Naive B cell (primary cell): ENCODE measurements around the gene JMJD7. TPM values are rescaled to one million over a fixed set of nuclear protein-coding genes. Genes with fewer than 3 reads are reported as not detected.

ENCODE experiments used
- ATAC-seq, 2 donors: fragments of 150-1000 bp; cut with Tn5 transposase; 2 replicates each; pipeline ENCODE4 v1.10.0; 2021; ENCODE audit warnings: low read depth in 2 of 2, mild to moderate bottlenecking in 2 of 2, moderate library complexity in 2 of 2
- DNase-seq: peaks from one replicate; pipeline ENCODE4 v3.0.0; 2022
- H3K27ac Mint-ChIP-seq, 6 donors: one replicate each; pipeline ENCODE4 v1.8.0; 2020 to 2022; ENCODE audit warnings: mild to moderate bottlenecking in 6 of 6, mixed read lengths in 6 of 6, moderate library complexity in 5 of 6, inconsistent platforms in 2 of 6
- H3K27me3 Mint-ChIP-seq, 3 donors: one replicate each; pipeline ENCODE4 v1.8.0; 2021 to 2022; ENCODE audit warnings: mixed read lengths in 3 of 3, mild to moderate bottlenecking in 1 of 3
- H3K36me3 Mint-ChIP-seq, 2 donors: one replicate each; pipeline ENCODE4 v1.8.0; 2020 to 2022; ENCODE audit warnings: mixed read lengths in 2 of 2, inconsistent platforms in 1 of 2, mild to moderate bottlenecking in 1 of 2
- H3K4me1 Mint-ChIP-seq, 3 donors: one replicate each; pipeline ENCODE4 v1.8.0; 2020 to 2022; ENCODE audit warnings: mixed read lengths in 3 of 3, inconsistent platforms in 1 of 3, mild to moderate bottlenecking in 1 of 3, moderate library complexity in 1 of 3
- H3K4me3 Mint-ChIP-seq, 8 donors: one replicate each; pipeline ENCODE4 v1.8.0; 2020 to 2022; ENCODE audit warnings: mild to moderate bottlenecking in 8 of 8, mixed read lengths in 8 of 8, moderate library complexity in 8 of 8, inconsistent platforms in 2 of 8
- H3K9me3 Mint-ChIP-seq, 7 donors: one replicate each; pipeline ENCODE4 v1.8.0; 2020 to 2022; ENCODE audit warnings: mixed read lengths in 7 of 7, mild to moderate bottlenecking in 5 of 7, inconsistent platforms in 2 of 7, moderate library complexity in 1 of 7
- polyA plus RNA-seq, 6 donors: library from polyadenylated mRNA; unstranded; fragments of 300-500 nt; fragmentation: Illumina TruSeq; gene quantifications; one replicate each; pipeline ENCODE4 v1.2.3, GENCODE V29; 2021; ENCODE audit warnings: low read depth in 6 of 6

JMJD7 gene
- polyA plus RNA-seq: 10 to 100 TPM; 11.3 to 32.6 (median 14.3) TPM

DNA sequence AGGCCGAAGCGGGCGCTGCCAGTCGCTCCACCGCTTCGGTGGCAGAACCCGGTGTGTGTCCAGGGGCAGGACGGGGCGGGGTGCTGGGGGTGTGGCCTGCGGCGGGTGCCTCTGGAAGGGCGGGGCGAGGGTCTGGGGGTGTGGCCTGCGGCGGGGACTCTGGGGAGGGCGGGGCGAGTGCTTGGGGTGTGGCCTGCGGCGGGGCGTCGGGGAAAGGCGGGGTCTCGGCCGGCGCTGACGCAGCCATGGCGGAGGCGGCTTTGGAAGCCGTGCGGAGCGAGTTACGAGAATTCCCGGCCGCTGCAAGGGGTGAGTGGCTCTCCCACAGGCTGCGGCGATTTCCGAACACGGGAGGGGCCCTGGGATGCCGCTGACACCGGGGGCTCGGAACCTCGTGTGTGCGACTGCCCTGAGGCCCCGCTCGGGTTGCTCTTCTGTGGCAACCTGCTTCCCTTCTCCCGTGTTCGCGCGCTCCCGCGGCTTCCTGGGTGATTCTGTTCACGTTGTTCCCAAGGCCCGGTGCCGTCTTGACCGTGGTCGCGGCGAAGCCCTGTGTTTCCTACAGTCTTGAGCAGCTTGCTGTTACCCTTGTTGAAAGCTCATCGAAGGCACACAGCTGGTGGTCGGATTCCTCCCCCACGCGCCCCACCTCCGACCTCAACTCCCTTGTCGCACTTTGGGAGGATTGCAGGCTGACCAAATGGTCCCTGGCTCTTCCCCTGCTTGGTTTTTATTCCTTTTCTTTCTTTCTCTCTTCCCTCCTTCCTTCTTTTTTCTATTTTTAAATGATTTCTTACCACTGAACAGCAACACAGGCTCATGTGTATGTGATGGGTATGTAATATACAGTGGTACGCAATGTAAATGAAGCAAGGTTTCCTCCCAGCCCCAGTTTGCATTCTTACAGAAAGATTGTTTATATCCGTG lies at the start of gene JMJD7:
TSS of gene JMJD7 (plus strand) at position 213 of the 927 bp plus-strand sequence. CDS start at position 246, 33 bp downstream.
- DNase-seq: peak; percentile 88
- Mint-ChIP-seq H3K27ac (peak within 1 kb of the TSS; percentile 83 to 96 (median 91)), H3K9me3 (no peaks in the 10 kb centered on the region), H3K27me3 (no peaks in the 10 kb centered on the region), H3K4me1 (peaks cover 22 to 44% (median 31%) of the 10 kb centered on the region in 3 donors), H3K4me3 (peak within 1 kb of the TSS; percentile 83 to 98 (median 94)), H3K36me3 (no peaks in the 10 kb centered on the region)
- ATAC-seq: peak; percentile 90 to 94

DNA sequence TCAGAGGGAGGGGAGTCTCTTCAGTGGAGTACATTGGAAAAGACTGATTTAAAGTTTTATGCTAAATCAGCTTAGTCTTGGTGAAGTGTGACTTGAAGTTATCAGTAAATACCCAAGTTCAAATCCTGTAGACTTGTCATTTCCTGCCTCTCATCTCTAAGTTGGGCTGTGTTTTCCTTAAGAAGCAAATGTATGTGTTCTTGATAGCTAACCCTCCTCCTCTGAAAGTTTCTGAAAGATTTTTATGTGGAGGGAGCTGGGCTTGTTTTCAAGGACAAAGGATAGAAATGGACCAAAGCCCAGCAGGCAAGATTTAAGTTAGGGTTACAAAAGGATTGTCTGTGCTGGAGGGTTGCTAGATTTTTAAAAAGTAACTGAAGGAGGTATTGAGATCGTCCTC lies 49.4 kb upstream of the JMJD7 start:
- no peaks in the 10 kb centered on the region for H3K9me3 Mint-ChIP-seq
- no peak for DNase-seq
- no peak for ATAC-seq
- no peaks in the 10 kb centered on the region for H3K36me3 Mint-ChIP-seq
- no peaks in the 10 kb centered on the region for H3K27me3 Mint-ChIP-seq
- H3K4me1 Mint-ChIP-seq: peaks cover 57 to 95% (median 77%) of the 10 kb centered on the region in 3 donors
- H3K4me3 Mint-ChIP-seq: peak overlapping the region in 2 of 8 donors; percentile 17 to 95
- H3K27ac Mint-ChIP-seq: peak overlapping the region in 1 of 6 donors; percentile 67

DNA sequence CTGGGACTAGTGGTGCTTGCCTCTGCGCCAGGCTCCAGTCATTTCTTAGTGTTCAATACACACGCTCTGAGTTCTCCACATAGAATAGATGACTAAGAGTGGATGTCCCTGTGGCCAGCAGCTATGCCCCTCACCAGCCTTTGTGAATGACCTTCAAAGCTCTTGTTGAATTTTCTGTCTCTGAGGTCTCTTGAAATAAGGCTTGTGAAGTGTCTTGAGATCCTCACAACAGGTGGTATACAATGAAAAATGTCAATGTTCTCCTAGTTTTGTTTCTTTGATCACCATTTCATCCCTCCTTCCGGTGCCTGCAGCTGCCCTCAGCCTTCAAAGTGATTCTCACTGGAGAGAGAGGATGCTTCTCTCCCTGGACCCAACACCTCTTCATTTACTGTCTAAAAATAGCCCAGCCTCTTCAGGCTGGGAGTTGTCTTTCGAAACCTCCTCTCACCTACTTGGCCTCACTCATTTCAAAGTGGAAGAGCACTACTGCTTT lies 48.2 kb upstream of the JMJD7 start:
- DNase-seq (no peak), ATAC-seq (no peak)
- Mint-ChIP-seq H3K27ac (peak overlapping the region in 2 of 6 donors; percentile 72 to 87), H3K36me3 (no peaks in the 10 kb centered on the region), H3K9me3 (no peaks in the 10 kb centered on the region), H3K27me3 (no peaks in the 10 kb centered on the region), H3K4me3 (peak overlapping the region in 2 of 8 donors; percentile 12 to 71), H3K4me1 (peaks cover 46 to 85% (median 72%) of the 10 kb centered on the region in 3 donors)

DNA sequence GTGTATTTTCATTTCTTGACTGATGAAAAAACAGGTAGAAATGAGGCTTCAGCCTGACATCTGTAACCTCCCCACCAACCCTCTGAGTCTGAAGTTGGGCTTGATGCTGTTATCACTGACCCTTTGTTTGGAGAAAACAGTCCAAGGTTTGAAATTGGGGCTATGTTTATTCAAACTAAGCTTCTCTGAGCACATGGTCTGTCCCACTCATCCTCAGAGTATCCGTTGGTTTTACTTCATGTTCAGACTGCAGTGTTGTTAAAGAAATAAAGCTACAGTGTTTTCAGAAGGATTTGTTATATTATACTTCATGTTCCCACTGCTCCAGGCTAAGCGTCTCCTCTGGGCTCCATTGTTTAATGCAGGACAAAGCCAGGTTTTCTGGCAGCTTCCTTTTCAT lies 47.6 kb upstream of the JMJD7 start:
- Mint-ChIP-seq H3K27me3 (no peaks in the 10 kb centered on the region), H3K36me3 (no peaks in the 10 kb centered on the region), H3K27ac (peak overlapping the region in 2 of 6 donors; percentile 41 to 72), H3K4me3 (peak overlapping the region in 2 of 8 donors; percentile 5 to 12), H3K9me3 (no peaks in the 10 kb centered on the region), H3K4me1 (peaks cover 41 to 79% (median 67%) of the 10 kb centered on the region in 3 donors)
- DNase-seq (no peak), ATAC-seq (no peak)

DNA sequence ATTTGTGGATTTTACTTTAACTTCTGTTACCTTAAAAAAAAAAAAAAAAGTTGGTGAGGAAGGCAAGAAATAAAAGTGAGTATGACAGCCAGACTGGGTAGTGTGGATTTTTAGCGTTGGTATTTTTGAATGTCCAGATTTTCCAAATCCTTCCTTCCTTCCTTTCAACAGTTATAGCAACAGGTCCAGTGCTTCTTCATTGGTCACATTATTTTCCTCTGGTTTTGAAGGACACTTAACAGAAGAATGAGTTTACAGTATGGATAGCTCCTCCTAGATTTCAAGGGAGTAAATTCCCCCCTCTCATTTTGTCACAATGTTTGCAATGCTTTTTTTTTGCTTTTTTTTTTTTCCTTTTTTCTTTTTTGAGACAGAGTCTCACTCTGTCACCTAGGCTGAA lies 47.2 kb upstream of the JMJD7 start:
- H3K27ac Mint-ChIP-seq: peak overlapping the region in 3 of 6 donors; percentile 41 to 50 (median 42)
- H3K4me3 Mint-ChIP-seq: no peak overlapping the region
- H3K4me1 Mint-ChIP-seq: peaks cover 38 to 75% (median 63%) of the 10 kb centered on the region in 3 donors
- no peaks in the 10 kb centered on the region for H3K9me3 Mint-ChIP-seq
- no peaks in the 10 kb centered on the region for H3K36me3 Mint-ChIP-seq
- DNase-seq (no peak), ATAC-seq (no peak)
- H3K27me3 Mint-ChIP-seq: no peaks in the 10 kb centered on the region

DNA sequence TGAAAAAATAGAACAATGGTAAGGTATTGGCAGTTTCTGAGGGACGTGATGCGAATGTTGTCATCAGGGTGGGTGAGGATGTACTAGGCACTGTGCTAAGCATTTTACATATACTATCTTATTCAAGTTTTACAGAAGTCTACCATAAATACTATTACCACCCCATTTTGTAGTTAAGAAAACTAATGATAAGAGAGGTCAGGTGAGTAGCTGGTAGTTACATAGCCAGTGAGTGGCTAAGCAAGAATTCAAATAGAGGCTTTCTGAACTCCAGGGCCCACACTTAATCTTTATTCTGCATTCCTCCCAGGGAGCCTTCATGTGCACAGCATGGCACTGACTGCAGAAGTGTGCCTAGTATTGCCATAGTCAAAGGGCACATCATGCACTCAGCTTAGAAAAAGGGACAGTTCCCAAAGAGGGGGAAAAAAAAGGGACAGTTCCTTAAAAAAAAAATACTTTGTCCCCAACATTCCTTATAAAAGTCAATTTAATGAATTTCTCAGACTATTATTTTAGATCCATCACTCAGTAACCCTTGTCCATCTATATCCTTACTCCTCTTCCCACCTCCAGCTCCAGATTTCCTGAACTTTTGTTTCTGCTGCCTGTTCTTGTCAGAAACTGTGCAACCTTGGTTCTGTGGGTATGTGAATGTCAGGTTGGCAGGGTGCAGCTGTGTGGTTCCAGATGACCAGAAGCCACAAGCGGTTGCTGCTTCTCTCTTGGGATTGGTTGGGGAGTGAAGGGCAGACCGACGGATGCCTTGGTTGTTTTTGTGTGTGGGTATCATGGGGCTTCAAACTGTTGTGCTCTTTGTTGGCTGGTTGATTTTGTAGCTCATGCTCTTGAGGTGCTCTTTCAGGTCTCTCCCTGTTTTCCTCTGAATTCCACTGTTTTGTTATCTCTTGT lies 45.3 kb upstream of the JMJD7 start:
- no peaks in the 10 kb centered on the region for H3K9me3 Mint-ChIP-seq
- peak; percentile 52 for DNase-seq
- no peaks in the 10 kb centered on the region for H3K27me3 Mint-ChIP-seq
- peak overlapping the region in 5 of 6 donors; percentile 16 to 96 (median 86) for H3K27ac Mint-ChIP-seq
- H3K4me1 Mint-ChIP-seq: peaks cover 27 to 60% (median 54%) of the 10 kb centered on the region in 3 donors
- peak; percentile 95 to 99 for ATAC-seq
- no peaks in the 10 kb centered on the region for H3K36me3 Mint-ChIP-seq
- H3K4me3 Mint-ChIP-seq: peak overlapping the region; percentile 29 to 81 (median 62)

DNA sequence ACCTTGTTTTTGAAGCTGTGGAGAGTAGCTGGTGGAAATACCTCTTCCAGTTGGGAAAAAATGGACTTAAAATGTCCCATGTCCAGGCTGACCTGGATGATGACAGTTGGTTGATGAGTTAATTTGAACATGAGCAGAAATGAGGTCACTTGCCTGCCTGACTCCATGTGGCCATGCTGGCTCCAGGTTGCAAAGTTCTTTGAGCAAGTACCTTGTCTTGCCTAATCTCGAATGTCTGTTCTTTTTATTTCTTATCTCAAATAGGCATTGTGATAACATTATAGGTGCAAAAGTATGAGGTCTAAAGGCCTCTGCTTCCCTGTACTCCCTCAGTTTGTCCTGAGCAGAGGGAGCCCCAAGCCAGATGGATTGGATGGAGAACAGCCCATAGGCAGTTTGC lies 44.6 kb upstream of the JMJD7 start:
- Mint-ChIP-seq H3K36me3 (no peaks in the 10 kb centered on the region), H3K27ac (peak overlapping the region in 5 of 6 donors; percentile 11 to 96 (median 86)), H3K4me3 (peak overlapping the region in 7 of 8 donors; percentile 29 to 78 (median 62)), H3K9me3 (no peaks in the 10 kb centered on the region), H3K4me1 (peaks cover 24 to 57% (median 49%) of the 10 kb centered on the region in 3 donors), H3K27me3 (no peaks in the 10 kb centered on the region)
- no peak for ATAC-seq
- no peak for DNase-seq

DNA sequence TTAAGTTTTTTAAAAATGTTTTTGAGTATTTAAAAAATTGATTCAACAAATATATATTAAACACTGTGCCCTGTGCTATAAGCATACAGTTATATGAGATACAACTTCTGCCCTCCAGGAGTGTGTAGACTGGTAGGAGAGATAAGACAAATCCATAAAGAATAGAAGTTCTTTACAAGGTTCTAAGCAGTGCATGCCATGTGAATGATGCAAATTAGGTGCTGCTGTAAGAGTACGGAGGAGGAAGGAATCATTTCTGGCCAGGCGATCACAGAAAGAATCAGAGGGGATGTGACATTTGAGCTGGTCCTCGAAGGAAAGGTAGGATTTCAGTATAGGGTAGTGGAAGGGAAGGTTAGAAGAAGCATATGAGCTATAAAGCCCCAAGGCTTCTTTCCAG lies 39.6 kb upstream of the JMJD7 start:
- DNase-seq: no peak
- peak overlapping the region in 2 of 8 donors; percentile 42 to 55 for H3K4me3 Mint-ChIP-seq
- H3K9me3 Mint-ChIP-seq: no peaks in the 10 kb centered on the region
- ATAC-seq: peak; percentile 35 to 52
- H3K27me3 Mint-ChIP-seq: no peaks in the 10 kb centered on the region
- peaks cover 44 to 52% (median 49%) of the 10 kb centered on the region in 3 donors for H3K4me1 Mint-ChIP-seq
- no peaks in the 10 kb centered on the region for H3K36me3 Mint-ChIP-seq
- peak overlapping the region in 2 of 6 donors; percentile 2 to 5 for H3K27ac Mint-ChIP-seq

DNA sequence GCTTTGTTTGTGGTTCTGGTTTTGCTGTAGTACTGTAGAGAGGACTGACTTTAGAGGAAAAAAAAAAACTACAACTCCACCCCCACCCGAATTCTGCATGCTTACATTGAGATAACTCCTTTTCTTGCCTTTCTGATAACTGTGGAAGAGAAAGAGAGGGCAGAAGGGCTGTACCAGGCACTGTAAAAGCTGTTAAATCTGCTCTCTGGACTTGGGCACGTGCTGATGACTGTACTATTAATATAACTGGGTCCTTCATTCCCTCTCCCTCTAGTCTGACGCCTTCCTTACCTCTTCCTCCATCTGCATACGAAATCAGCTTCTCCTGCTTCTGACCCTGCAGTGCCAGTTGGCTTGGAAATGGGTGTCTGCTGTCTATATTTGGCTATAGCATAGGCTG lies 38.7 kb upstream of the JMJD7 start:
- no peak for DNase-seq
- Mint-ChIP-seq H3K4me3 (no peak overlapping the region), H3K27ac (peak overlapping the region in 2 of 6 donors; percentile 48 to 69), H3K27me3 (no peaks in the 10 kb centered on the region), H3K36me3 (no peaks in the 10 kb centered on the region), H3K9me3 (no peaks in the 10 kb centered on the region), H3K4me1 (peaks cover 44 to 50% (median 46%) of the 10 kb centered on the region in 3 donors)
- ATAC-seq: no peak

DNA sequence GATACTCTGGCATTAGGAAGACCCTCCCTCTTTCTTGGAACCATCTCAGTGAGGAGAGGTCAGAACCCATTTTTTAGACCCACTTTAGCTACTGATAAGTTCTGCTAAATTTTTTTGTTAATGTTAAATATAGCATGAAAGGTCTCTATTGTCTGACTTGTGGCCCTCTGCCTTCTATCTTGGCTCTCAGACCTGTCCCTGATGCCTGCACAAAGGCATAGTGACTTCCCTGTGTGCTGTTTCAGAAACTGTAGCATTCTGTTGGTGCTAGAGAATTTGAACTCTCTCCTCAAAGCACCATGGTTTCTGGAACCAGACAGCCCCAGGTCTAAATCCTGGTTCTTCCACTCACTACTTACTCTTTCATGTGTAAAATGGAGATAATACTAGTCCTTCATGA lies 38.2 kb upstream of the JMJD7 start:
- DNase-seq (no peak), ATAC-seq (no peak)
- H3K9me3 Mint-ChIP-seq: no peaks in the 10 kb centered on the region
- H3K36me3 Mint-ChIP-seq: no peaks in the 10 kb centered on the region
- no peak overlapping the region for H3K4me3 Mint-ChIP-seq
- peak overlapping the region in 2 of 6 donors; percentile 48 to 69 for H3K27ac Mint-ChIP-seq
- no peaks in the 10 kb centered on the region for H3K27me3 Mint-ChIP-seq
- H3K4me1 Mint-ChIP-seq: peaks cover 46 to 52% (median 49%) of the 10 kb centered on the region in 3 donors

DNA sequence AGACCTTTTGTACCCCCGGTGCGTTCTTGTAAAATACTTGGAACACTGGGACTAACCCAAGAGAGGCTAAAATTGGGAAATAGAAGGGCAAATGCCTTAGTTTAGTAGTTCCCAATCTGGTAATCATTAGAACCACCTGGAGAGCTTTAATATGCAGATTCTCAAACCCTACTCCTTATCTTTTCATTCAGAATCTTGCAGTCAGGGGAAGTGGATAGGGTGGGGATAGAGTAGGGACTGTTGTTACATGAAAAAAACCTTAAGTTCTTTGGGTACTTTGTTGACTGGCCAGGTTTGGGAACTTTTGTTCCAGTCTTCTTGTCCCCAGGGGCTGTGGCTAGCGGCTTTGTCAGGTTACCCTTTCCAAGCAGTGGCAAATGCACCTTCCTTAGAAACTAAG lies 37.7 kb upstream of the JMJD7 start:
- Mint-ChIP-seq H3K27ac (no peak overlapping the region), H3K9me3 (peaks cover 0 to under 1% (median 0%) of the 10 kb centered on the region in 7 donors)

DNA sequence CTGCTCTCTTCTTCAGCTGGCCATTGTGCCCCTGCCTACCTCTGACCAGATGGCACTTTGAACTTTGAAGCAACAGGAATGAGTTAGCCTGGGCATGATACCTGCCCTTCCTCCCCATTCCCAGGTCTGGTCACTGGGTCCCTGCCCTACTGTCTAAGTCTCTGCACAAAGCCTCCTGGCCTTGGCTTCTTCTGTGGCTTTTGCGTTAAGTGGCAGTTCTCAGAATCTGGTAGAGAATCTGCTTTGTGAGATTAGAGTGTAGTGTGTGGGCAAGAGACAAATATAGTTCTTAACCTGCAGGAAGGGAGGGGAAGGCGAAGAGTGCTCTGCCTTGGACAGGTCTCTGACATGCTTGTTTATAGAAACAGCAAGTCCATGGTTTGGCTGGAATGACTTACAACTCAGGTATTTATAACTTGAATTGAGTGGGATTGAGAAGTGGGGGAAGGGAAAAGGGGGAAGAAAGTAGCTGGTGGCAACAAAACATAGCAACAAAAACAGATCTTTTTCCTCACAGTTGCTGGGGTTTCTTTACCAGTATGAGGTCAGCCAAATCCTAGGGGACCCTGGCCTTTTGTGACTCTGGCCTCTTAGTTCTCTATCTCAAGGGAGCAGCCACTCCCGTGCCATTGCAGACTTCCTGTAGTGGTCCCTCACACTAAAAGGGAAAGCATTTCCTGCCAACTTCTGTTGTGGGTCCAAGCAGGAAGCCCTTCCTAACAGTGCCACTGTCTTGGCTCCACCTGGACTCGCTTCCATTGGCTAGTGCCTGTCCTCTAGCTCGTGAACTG lies 36.9 kb upstream of the JMJD7 start:
- H3K27me3 Mint-ChIP-seq: no peaks in the 10 kb centered on the region
- no peak for DNase-seq
- peaks cover 0 to 2% (median 0%) of the 10 kb centered on the region in 7 donors for H3K9me3 Mint-ChIP-seq
- H3K4me3 Mint-ChIP-seq: peak overlapping the region in 2 of 8 donors; percentile 29 to 65
- H3K4me1 Mint-ChIP-seq: peaks cover 58 to 64% (median 59%) of the 10 kb centered on the region in 3 donors
- ATAC-seq: peak in 1 of 2 donors; percentile 25
- no peaks in the 10 kb centered on the region for H3K36me3 Mint-ChIP-seq
- H3K27ac Mint-ChIP-seq: peak overlapping the region in 3 of 6 donors; percentile 13 to 79 (median 71)

More for the DNA sequence above, 37.7 kb upstream of the JMJD7 start:
- no peaks in the 10 kb centered on the region for H3K27me3 Mint-ChIP-seq
- peaks cover 51 to 57% (median 52%) of the 10 kb centered on the region in 3 donors for H3K4me1 Mint-ChIP-seq
- H3K36me3 Mint-ChIP-seq: no peaks in the 10 kb centered on the region
- ATAC-seq: no peak
- H3K4me3 Mint-ChIP-seq: no peak overlapping the region
- no peak for DNase-seq
